T-cell (primary cell): Measurements from ENCODE around the gene EFCC1. TPM values are rescaled to one million over a fixed set of nuclear protein-coding genes. Genes with fewer than 3 reads are reported as not detected.

Experiments
- ATAC-seq, 4 experiments: fragments of 200-7000 bp in 3 of 4; fragments of 150-1000 bp in 1 of 4; cut with Tn5 transposase; replicated peaks in 1 of 4; 1 replicate in 3 of 4; 2 replicates in 1 of 4; pipeline ENCODE4 v1.10.0; 2021; ENCODE audit warnings: moderate library complexity in 3 of 4, mild to moderate bottlenecking in 2 of 4, moderate number of reproducible peaks in 1 of 4
- CTCF ChIA-PET, 2 donors: fragments of 300-600 bp; sonication (Branson Sonifier 250); formaldehyde crosslinking; loops; one replicate each; lab custom pipeline; 2022; ENCODE audit warnings: antibody characterized with exemption in 2 of 2; lab: Charles Lee
- POLR2A ChIA-PET, 2 donors: fragments of 300-600 bp; sonication (Branson Sonifier 250); formaldehyde crosslinking; loops; one replicate each; lab custom pipeline; 2022; ENCODE audit warnings: antibody characterized with exemption in 2 of 2; lab: Charles Lee
- DNase-seq, 35 experiments: peaks; one replicate each; pipeline versions ENCODE4 v3.0.0 to v3.0.0-alpha.2; 2013 to 2023
- H3K27ac ChIP-seq: one replicate; pipeline ENCODE4 v1.5.1; 2013; ENCODE audit warnings: low read length
- H3K27me3 ChIP-seq, 2 experiments: replicated peaks in 1 of 2; 1 replicate in 1 of 2; 2 replicates in 1 of 2; pipeline versions ENCODE4 v1.6.1 to v1.7.0; 2013; ENCODE audit warnings: low read length in 1 of 2, mixed read lengths in 1 of 2; ENCODE audit not compliant: control insufficient read depth in 2 of 2, insufficient read depth in 2 of 2; ENCODE audit errors: extremely low read depth in 1 of 2
- H3K36me3 ChIP-seq, 2 donors: 1 replicate in 1 of 2; 2 replicates in 1 of 2; pipeline versions ENCODE4 v1.6.1 to v1.7.0; 2013; ENCODE audit warnings: low read length in 1 of 2; ENCODE audit not compliant: control insufficient read depth in 2 of 2, insufficient read depth in 1 of 2; ENCODE audit errors: extremely low read depth in 1 of 2
- H3K4me1 ChIP-seq, 2 experiments: 1 replicate in 1 of 2; 2 replicates in 1 of 2; pipeline versions ENCODE4 v1.6.1 to v1.7.0; 2013; ENCODE audit warnings: low read length in 2 of 2, mixed read lengths in 1 of 2; ENCODE audit not compliant: insufficient read depth in 2 of 2, control insufficient read depth in 1 of 2; ENCODE audit errors: extremely low read depth in 1 of 2
- H3K4me3 ChIP-seq, 2 donors: 1 replicate in 1 of 2; 2 replicates in 1 of 2; pipeline versions ENCODE4 v1.5.1 to v1.7.0; 2013; ENCODE audit warnings: mild to moderate bottlenecking in 2 of 2, low read length in 1 of 2, moderate library complexity in 1 of 2; ENCODE audit not compliant: control insufficient read depth in 1 of 2; ENCODE audit errors: extremely low read depth in 1 of 2
- H3K9me3 ChIP-seq: 2 replicates; pipeline ENCODE4 v1.7.0; 2013
- H3K27ac Mint-ChIP-seq, 2 donors: one replicate each; pipeline ENCODE4 v1.8.0; 2020 to 2021; ENCODE audit warnings: mild to moderate bottlenecking in 2 of 2, mixed read lengths in 2 of 2
- H3K27me3 Mint-ChIP-seq, 2 donors: one replicate each; pipeline ENCODE4 v1.8.0; 2021 to 2022; ENCODE audit warnings: mixed read lengths in 2 of 2
- H3K36me3 Mint-ChIP-seq: one replicate; pipeline ENCODE4 v1.8.0; 2021; ENCODE audit warnings: mixed read lengths
- H3K4me1 Mint-ChIP-seq, 3 donors: one replicate each; pipeline ENCODE4 v1.8.0; 2020 to 2022; ENCODE audit warnings: mixed read lengths in 3 of 3, mild to moderate bottlenecking in 1 of 3
- H3K4me3 Mint-ChIP-seq, 3 donors: one replicate each; pipeline ENCODE4 v1.8.0; 2020 to 2022; ENCODE audit warnings: mild to moderate bottlenecking in 3 of 3, mixed read lengths in 3 of 3, moderate library complexity in 3 of 3
- H3K9me3 Mint-ChIP-seq, 3 donors: one replicate each; pipeline ENCODE4 v1.8.0; 2020 to 2022; ENCODE audit warnings: mixed read lengths in 3 of 3
- WGBS: methylation state at CpG from one replicate; pipeline ENCODE4 v1.1.5; 2013; ENCODE audit warnings: missing lambda C conversion rate; ENCODE audit not compliant: insufficient coverage; 5-methylcytosine and 5-hydroxymethylcytosine counted together
- total RNA-seq, 35 experiments: library from RNA in 6 of 35; stranded (reverse) in 6 of 35; fragments of 120-200 nt in 1 of 35; gene quantifications; one replicate each; pipeline versions ENCODE4 v1.2.1 to v1.2.4 and lab custom pipeline; 2013 to 2026

Gene EFCC1
- total RNA-seq, 5 donors from 2014 or later (not counting 1 experiment from before 2014, with no cell fraction given) = 0.20 to 0.43 (median 0.30) TPM

- Mint-ChIP-seq H3K9me3 (no peaks in the 10 kb centered on the region), H3K4me3 (no peak overlapping the region), H3K36me3 (no peaks in the 10 kb centered on the region), H3K27me3 (peaks cover 16 to 29% of the 10 kb centered on the region in 2 donors), H3K4me1 (peaks cover 14 to 31% (median 19%) of the 10 kb centered on the region in 3 donors), H3K27ac (no peak overlapping the region)
- CTCF ChIA-PET = interaction anchor here in 1 of 2 donors (1.6 kb wide), 1 partner anchor 28 kb away, joined by 3 read pairs; no protein-coding TSS in a partner anchor
- Histone ChIP-seq H3K4me3 (no peak overlapping the region), H3K36me3 (no peaks in the 10 kb centered on the region), H3K27me3 (peaks cover 0 to 35% of the 10 kb centered on the region in 2 experiments), H3K4me1 (peaks cover 5 to 22% of the 10 kb centered on the region in 2 experiments), H3K27ac (no peak overlapping the region), H3K9me3 (no peaks in the 10 kb centered on the region)
- WGBS = 92% methylated on average over 13 of the region's 15 CpGs
- DNase-seq (no peak), ATAC-seq (no peak)
- POLR2A ChIA-PET = no interaction called here
These were observed 39.6 kb downstream of the EFCC1 start for GRCh38 chr3:129040579-129041300.

DNA sequence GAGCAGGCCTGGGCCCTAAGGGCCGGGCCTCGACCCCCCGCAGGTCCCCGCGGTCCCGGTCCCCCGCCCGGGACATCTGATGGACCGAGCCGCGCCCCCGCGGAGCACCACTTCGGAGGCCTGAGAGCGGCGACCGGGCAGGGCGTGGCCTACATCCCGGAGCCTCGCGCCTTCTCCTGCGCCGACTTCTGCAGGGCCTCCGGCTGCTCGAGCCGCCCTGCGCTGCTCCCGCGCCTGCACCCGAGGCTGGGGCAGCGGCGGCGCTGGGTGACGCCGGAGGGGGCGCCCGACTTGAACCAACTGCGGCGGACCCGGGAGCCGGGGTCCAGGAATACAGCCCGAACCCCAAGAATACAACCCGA lies 44.6 kb downstream of the EFCC1 start:
- no peak overlapping the region for H3K27ac ChIP-seq
- no peaks in the 10 kb centered on the region for H3K36me3 ChIP-seq
- Mint-ChIP-seq H3K27me3 (peaks cover 10 to 18% of the 10 kb centered on the region in 2 donors), H3K27ac (no peak overlapping the region), H3K36me3 (no peaks in the 10 kb centered on the region), H3K9me3 (peaks cover 5 to 6% (median 5%) of the 10 kb centered on the region in 3 donors), H3K4me3 (peak overlapping the region in 2 of 3 donors; percentile 59 to 63), H3K4me1 (peaks cover 0 to 18% (median 5%) of the 10 kb centered on the region in 3 donors)
- peaks cover 3% of the 10 kb centered on the region for H3K9me3 ChIP-seq
- 13% methylated on average over 41 of the region's 43 CpGs for WGBS
- peak overlapping the region; percentile 31 to 42 for H3K4me3 ChIP-seq
- CTCF ChIA-PET = interaction anchor here in 1 of 2 donors (1.0 kb wide), 1 partner anchor 76 kb away, joined by 5 read pairs; no protein-coding TSS in a partner anchor
- ATAC-seq = peak; percentile 76 to 89 (median 80)
- POLR2A ChIA-PET = no interaction called here
- peaks cover 0 to 8% of the 10 kb centered on the region in 2 experiments for H3K4me1 ChIP-seq
- peaks cover 0 to 27% of the 10 kb centered on the region in 2 experiments for H3K27me3 ChIP-seq
- DNase-seq = peak in 11 of 35 experiments; percentile 8 to 53 (median 35)

GRCh38 chr3:129046037-129046731 lies 45.1 kb downstream of the EFCC1 start:
- WGBS = 46% methylated on average over 65 of the region's 67 CpGs
- Histone ChIP-seq H3K9me3 (peaks cover 3% of the 10 kb centered on the region), H3K4me1 (peaks cover 0 to 8% of the 10 kb centered on the region in 2 experiments), H3K27ac (no peak overlapping the region), H3K27me3 (peaks cover 0 to 24% of the 10 kb centered on the region in 2 experiments), H3K4me3 (peak overlapping the region; percentile 31 to 42), H3K36me3 (no peaks in the 10 kb centered on the region)
- peak overlapping the region in 1 of 2 donors; percentile 68 for H3K27ac Mint-ChIP-seq
- H3K4me1 Mint-ChIP-seq = peaks cover 0 to 18% (median 5%) of the 10 kb centered on the region in 3 donors
- CTCF ChIA-PET = interaction anchor here in 1 of 2 donors (0.5 kb wide), 1 partner anchor 38 kb away, joined by 4 read pairs; no protein-coding TSS in a partner anchor
- H3K4me3 Mint-ChIP-seq = peak overlapping the region in 2 of 3 donors; percentile 63 to 66
- peaks cover 5 to 6% (median 5%) of the 10 kb centered on the region in 3 donors for H3K9me3 Mint-ChIP-seq
- POLR2A ChIA-PET = interaction anchor here in 1 of 2 donors (0.6 kb wide), 2 partner anchors 96 to 137 kb away, joined by 3 to 4 read pairs; no protein-coding TSS in a partner anchor
- no peaks in the 10 kb centered on the region for H3K36me3 Mint-ChIP-seq
- peak in 3 of 35 experiments; percentile 37 to 52 (median 50) for DNase-seq
- ATAC-seq = peak; percentile 62 to 84 (median 77)
- H3K27me3 Mint-ChIP-seq = peaks cover 10 to 17% of the 10 kb centered on the region in 2 donors

DNA sequence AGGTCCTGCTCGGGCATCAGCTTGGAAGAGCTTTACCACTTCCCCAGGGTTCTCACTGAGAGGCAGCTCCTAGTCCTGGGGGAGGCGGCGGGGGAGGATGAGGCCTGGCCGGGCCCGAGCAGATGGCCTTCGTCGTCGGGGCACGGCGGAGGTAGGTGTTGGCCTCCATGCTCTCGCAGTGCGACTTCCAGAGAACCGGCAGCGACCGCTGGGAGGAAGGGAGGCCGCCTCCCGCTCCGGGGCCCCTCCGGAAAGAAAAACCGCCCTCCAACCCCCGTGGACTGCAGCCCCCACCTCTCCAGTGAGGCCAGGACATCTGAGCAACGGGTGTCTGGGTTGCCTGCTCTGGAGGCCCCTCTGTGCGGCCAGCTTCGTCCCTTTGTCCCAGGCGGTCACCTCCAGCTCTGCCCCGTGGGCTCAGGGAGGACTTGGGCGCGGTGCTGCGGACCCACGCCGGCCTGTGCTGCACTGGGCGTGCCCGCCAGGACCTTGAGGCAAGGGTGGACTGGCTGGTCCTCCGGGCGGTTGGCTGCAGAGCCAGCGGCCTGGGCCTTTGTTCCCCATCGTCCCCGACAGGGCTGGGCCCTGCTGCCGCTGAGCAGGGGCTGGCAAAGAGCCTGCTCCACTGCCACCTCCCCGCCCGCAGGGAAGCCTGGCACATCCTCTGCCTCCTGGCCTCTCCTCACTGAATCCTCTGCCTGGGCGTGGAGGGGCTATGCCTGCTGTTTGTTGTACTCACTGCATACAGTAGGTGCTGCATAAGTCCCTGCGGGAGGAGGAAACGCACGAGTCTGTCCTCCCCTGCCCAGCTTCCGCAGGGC lies 45.8 kb downstream of the EFCC1 start:
- Mint-ChIP-seq H3K4me1 (peaks cover 0 to 18% (median 5%) of the 10 kb centered on the region in 3 donors), H3K9me3 (peaks cover 5 to 6% (median 5%) of the 10 kb centered on the region in 3 donors), H3K4me3 (peak overlapping the region in 2 of 3 donors; percentile 63 to 66), H3K36me3 (no peaks in the 10 kb centered on the region), H3K27me3 (peaks cover 7 to 14% of the 10 kb centered on the region in 2 donors), H3K27ac (peak overlapping the region in 1 of 2 donors; percentile 68)
- Histone ChIP-seq H3K4me3 (no peak overlapping the region), H3K27ac (no peak overlapping the region), H3K27me3 (peaks cover 0 to 24% of the 10 kb centered on the region in 2 experiments), H3K36me3 (no peaks in the 10 kb centered on the region), H3K4me1 (peaks cover 0 to 8% of the 10 kb centered on the region in 2 experiments), H3K9me3 (peaks cover 3% of the 10 kb centered on the region)
- DNase-seq (no peak), ATAC-seq (no peak)
- ChIA-PET POLR2A (interaction anchor here in 1 of 2 donors (0.6 kb wide), 2 partner anchors 95 to 136 kb away, joined by 3 to 4 read pairs; no protein-coding TSS in a partner anchor), CTCF (interaction anchor here in 1 of 2 donors (0.5 kb wide), 1 partner anchor 38 kb away, joined by 4 read pairs; no protein-coding TSS in a partner anchor)
- WGBS = 96% methylated on average over 42 of the region's 46 CpGs

- ATAC-seq (no peak), DNase-seq (no peak)
- no peak overlapping the region for H3K27ac Mint-ChIP-seq
- no peaks in the 10 kb centered on the region for H3K36me3 Mint-ChIP-seq
- peak overlapping the region in 2 of 3 donors; percentile 47 to 55 for H3K4me3 Mint-ChIP-seq
- Histone ChIP-seq H3K27ac (no peak overlapping the region), H3K27me3 (peaks cover 0 to 24% of the 10 kb centered on the region in 2 experiments), H3K9me3 (peaks cover 3% of the 10 kb centered on the region), H3K4me1 (peaks cover 0 to 8% of the 10 kb centered on the region in 2 experiments), H3K4me3 (no peak overlapping the region), H3K36me3 (no peaks in the 10 kb centered on the region)
- peaks cover 0 to 16% (median 5%) of the 10 kb centered on the region in 3 donors for H3K4me1 Mint-ChIP-seq
- CTCF ChIA-PET = interaction anchor here in 1 of 2 donors (0.6 kb wide), 1 partner anchor 187 kb away, joined by 3 read pairs; no protein-coding TSS in a partner anchor
- 88% methylated on average over 5 of the region's 6 CpGs for WGBS
- POLR2A ChIA-PET = no interaction called here
- H3K9me3 Mint-ChIP-seq = peaks cover 5 to 6% (median 5%) of the 10 kb centered on the region in 3 donors
- H3K27me3 Mint-ChIP-seq = peaks cover 1 to 10% of the 10 kb centered on the region in 2 donors
These were observed 46.4 kb downstream of the EFCC1 start for GRCh38 chr3:129047553-129047839.
